Ascending aorta (tissue), 2 donors: ENCODE results near the gene DNAJA4. TPM values are rescaled to one million over a fixed set of nuclear protein-coding genes. Genes with fewer than 3 reads are reported as not detected.

Source experiments
- DNase-seq, 2 donors: peaks; one replicate each; pipeline ENCODE4 v3.0.0-alpha.2; 2019; ENCODE audit warnings: low spot score in 2 of 2
- H3K27ac ChIP-seq, 2 donors: fragments of 200-600 bp; sonication (generic); one replicate each; pipeline ENCODE4 v1.5.1; 2016 to 2017; ENCODE audit warnings: mild to moderate bottlenecking in 1 of 2
- H3K27me3 ChIP-seq: fragments of 200-600 bp; sonication (generic); one replicate; pipeline ENCODE4 v1.5.1; 2017
- H3K36me3 ChIP-seq, 2 donors: fragments of 200-600 bp; sonication (generic); one replicate each; pipeline ENCODE4 v1.5.1; 2016
- H3K4me1 ChIP-seq, 2 donors: fragments of 200-600 bp; sonication (generic); one replicate each; pipeline ENCODE4 v1.5.1; 2016 to 2017; ENCODE audit warnings: mild to moderate bottlenecking in 1 of 2
- H3K4me3 ChIP-seq, 2 donors: fragments of 200-600 bp; sonication (generic); one replicate each; pipeline ENCODE4 v1.5.1; 2016 to 2017; ENCODE audit warnings: mild to moderate bottlenecking in 1 of 2
- H3K9me3 ChIP-seq, 2 donors: fragments of 200-600 bp; sonication (generic); one replicate each; pipeline ENCODE4 v1.5.1; 2016
- CTCF ChIP-seq, 3 experiments: fragments of 200-600 bp in 2 of 3; fragments of 450-650 bp in 1 of 3; sonication (generic) in 2 of 3; IDR thresholded peaks; one replicate each; pipeline ENCODE4 v1.5.1; 2016 to 2019; ENCODE audit warnings: antibody characterized with exemption in 3 of 3, mild to moderate bottlenecking in 1 of 3, moderate library complexity in 1 of 3
- intact Hi-C: fragments of 100-400 bp; cut with DNase I; formaldehyde crosslinking; loops from one replicate; pipeline ENCODE4 v1.15.1; 2023
- total RNA-seq: library from RNA; depleted of rRNA; stranded (reverse); fragments of >200 nt; gene quantifications from one replicate; pipeline ENCODE4 v1.1.0, GENCODE V29; 2016

Gene DNAJA4
- total RNA-seq, 1 donor from 2014 or later = 3.5 TPM

GRCh38 chr15:78247911-78248310, 16.5 kb upstream of the DNAJA4 start:
- no peak overlapping the region for H3K27ac ChIP-seq
- no peak overlapping the region for H3K4me3 ChIP-seq
- H3K9me3 ChIP-seq = no peaks in the 10 kb centered on the region
- DNase-seq = no peak
- H3K27me3 ChIP-seq = no peaks in the 10 kb centered on the region
- H3K4me1 ChIP-seq = no peaks in the 10 kb centered on the region
- intact Hi-C loops = no loop called here
- no peaks in the 10 kb centered on the region for H3K36me3 ChIP-seq
- no peak for TF ChIP-seq CTCF (IDR thresholded peaks at IDR 0.05)

GRCh38 chr15:78249131-78249530, 15.2 kb upstream of the DNAJA4 start:
- H3K36me3 ChIP-seq = no peaks in the 10 kb centered on the region
- no peaks in the 10 kb centered on the region for H3K4me1 ChIP-seq
- H3K27ac ChIP-seq = no peak overlapping the region
- no peak for DNase-seq
- no peak for TF ChIP-seq CTCF (IDR thresholded peaks at IDR 0.05)
- no peaks in the 10 kb centered on the region for H3K27me3 ChIP-seq
- H3K4me3 ChIP-seq = no peak overlapping the region
- intact Hi-C loops = no loop called here
- H3K9me3 ChIP-seq = no peaks in the 10 kb centered on the region

GRCh38 chr15:78251136-78251535, 13.2 kb upstream of the DNAJA4 start:
- no peaks in the 10 kb centered on the region for H3K36me3 ChIP-seq
- no peak overlapping the region for H3K4me3 ChIP-seq
- DNase-seq = no peak
- no peaks in the 10 kb centered on the region for H3K27me3 ChIP-seq
- no peak for TF ChIP-seq CTCF (IDR thresholded peaks at IDR 0.05)
- H3K9me3 ChIP-seq = no peaks in the 10 kb centered on the region
- intact Hi-C loops = no loop called here
- H3K27ac ChIP-seq = no peak overlapping the region
- H3K4me1 ChIP-seq = no peaks in the 10 kb centered on the region

GRCh38 chr15:78255421-78256043, 8.8 kb upstream of the DNAJA4 start:
- intact Hi-C loops = no loop called here

GRCh38 chr15:78256044-78256437, 8.3 kb upstream of the DNAJA4 start:
- H3K36me3 ChIP-seq = no peaks in the 10 kb centered on the region
- H3K9me3 ChIP-seq = no peaks in the 10 kb centered on the region
- no peaks in the 10 kb centered on the region for H3K4me1 ChIP-seq
- no peak overlapping the region for H3K4me3 ChIP-seq
- TF ChIP-seq CTCF (IDR thresholded peaks at IDR 0.05) = no peak
- intact Hi-C loops = no loop called here
- no peak overlapping the region for H3K27ac ChIP-seq
- no peak for DNase-seq
- H3K27me3 ChIP-seq = no peaks in the 10 kb centered on the region

More at GRCh38 chr15:78255421-78256043, 8.8 kb upstream of the DNAJA4 start:
- Histone ChIP-seq H3K4me1 (no peaks in the 10 kb centered on the region), H3K4me3 (no peak overlapping the region), H3K36me3 (no peaks in the 10 kb centered on the region), H3K9me3 (no peaks in the 10 kb centered on the region), H3K27ac (no peak overlapping the region), H3K27me3 (no peaks in the 10 kb centered on the region)
- TF ChIP-seq CTCF (IDR thresholded peaks at IDR 0.05) = no peak
- DNase-seq = no peak

- H3K27me3 ChIP-seq = no peaks in the 10 kb centered on the region
- no peaks in the 10 kb centered on the region for H3K36me3 ChIP-seq
- no peaks in the 10 kb centered on the region for H3K4me1 ChIP-seq
- no peaks in the 10 kb centered on the region for H3K9me3 ChIP-seq
- no peak for DNase-seq
- H3K27ac ChIP-seq = no peak overlapping the region
- TF ChIP-seq CTCF (IDR thresholded peaks at IDR 0.05) = no peak
- H3K4me3 ChIP-seq = no peak overlapping the region
- intact Hi-C loops = no loop called here
Observed at GRCh38 chr15:78257681-78258080, 6.7 kb upstream of the DNAJA4 start.
